ENCODE measurements around the gene ANKRD16.
"Not testable (repeated sequence)": the region's sequence is repeated elsewhere in the genome, so short reads cannot be mapped to it uniquely, and the experiment has no call there.

Gene ANKRD16

GRCh38 chr10:5917305-5917704, 27.6 kb upstream of the ANKRD16 start:
- H3K27me3 ChIP-seq (ENCODE audit: control insufficient read depth, insufficient read depth, low read length) = no peaks in the 10 kb centered on the region
- no peaks in the 10 kb centered on the region for H3K9me3 ChIP-seq (ENCODE audit: control insufficient read depth, low read length)
- H3K27ac ChIP-seq = no peak overlapping the region
- H3K4me2 ChIP-seq (ENCODE audit: low read length) = no peak overlapping the region
- no peak for TF ChIP-seq CTCF (IDR thresholded peaks at IDR 0.05)
- no peaks in the 10 kb centered on the region for H3K36me3 ChIP-seq (ENCODE audit: control insufficient read depth, insufficient read depth, low read length)
- H3K4me1 ChIP-seq = no peaks in the 10 kb centered on the region
- no peaks in the 10 kb centered on the region for H3K79me2 ChIP-seq
- no peak overlapping the region for H3K4me3 ChIP-seq (ENCODE audit: low read depth, low read length)
- no peak overlapping the region for H2AFZ ChIP-seq
- no peak overlapping the region for H3K9ac ChIP-seq

DNA sequence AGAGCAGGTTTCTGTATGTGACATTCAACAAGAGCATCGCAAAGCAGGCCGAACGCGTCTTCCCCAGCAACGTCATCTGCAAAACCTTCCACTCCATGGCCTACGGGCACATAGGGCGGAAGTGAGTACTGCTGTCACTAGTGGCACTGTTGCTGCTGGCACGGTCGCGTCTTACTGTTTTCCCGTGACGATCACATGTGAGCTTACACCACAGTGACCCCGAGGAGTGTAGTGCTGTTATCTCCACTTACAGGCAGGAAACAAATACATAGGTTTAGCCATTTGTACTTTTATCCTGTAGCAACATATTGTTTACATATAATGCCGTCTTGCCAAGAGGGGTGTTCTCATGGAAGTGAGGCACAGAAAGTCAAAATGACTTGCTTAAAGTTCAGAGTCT, 25.8 kb upstream of the ANKRD16 start:
- Histone ChIP-seq H2AFZ (no peak overlapping the region), H3K9ac (no peak overlapping the region), H3K27ac (no peak overlapping the region), H3K9me3 (ENCODE audit: control insufficient read depth, low read length) (no peaks in the 10 kb centered on the region), H3K79me2 (no peaks in the 10 kb centered on the region), H3K36me3 (ENCODE audit: control insufficient read depth, insufficient read depth, low read length) (no peaks in the 10 kb centered on the region), H3K4me1 (no peaks in the 10 kb centered on the region), H3K4me2 (ENCODE audit: low read length) (no peak overlapping the region), H3K27me3 (ENCODE audit: control insufficient read depth, insufficient read depth, low read length) (no peaks in the 10 kb centered on the region), H3K4me3 (ENCODE audit: low read depth, low read length) (no peak overlapping the region)
- TF ChIP-seq CTCF (IDR thresholded peaks at IDR 0.05) = no peak

GRCh38 chr10:5913736-5914135, 24.0 kb upstream of the ANKRD16 start:
- TF ChIP-seq CTCF (IDR thresholded peaks at IDR 0.05) = no peak
- Histone ChIP-seq H3K4me2 (ENCODE audit: low read length) (no peak overlapping the region), H2AFZ (no peak overlapping the region), H3K36me3 (ENCODE audit: control insufficient read depth, insufficient read depth, low read length) (no peaks in the 10 kb centered on the region), H3K9ac (no peak overlapping the region), H3K9me3 (ENCODE audit: control insufficient read depth, low read length) (no peaks in the 10 kb centered on the region), H3K27ac (no peak overlapping the region), H3K4me3 (ENCODE audit: low read depth, low read length) (no peak overlapping the region), H3K27me3 (ENCODE audit: control insufficient read depth, insufficient read depth, low read length) (no peaks in the 10 kb centered on the region), H3K4me1 (no peaks in the 10 kb centered on the region), H3K79me2 (no peaks in the 10 kb centered on the region)

DNA sequence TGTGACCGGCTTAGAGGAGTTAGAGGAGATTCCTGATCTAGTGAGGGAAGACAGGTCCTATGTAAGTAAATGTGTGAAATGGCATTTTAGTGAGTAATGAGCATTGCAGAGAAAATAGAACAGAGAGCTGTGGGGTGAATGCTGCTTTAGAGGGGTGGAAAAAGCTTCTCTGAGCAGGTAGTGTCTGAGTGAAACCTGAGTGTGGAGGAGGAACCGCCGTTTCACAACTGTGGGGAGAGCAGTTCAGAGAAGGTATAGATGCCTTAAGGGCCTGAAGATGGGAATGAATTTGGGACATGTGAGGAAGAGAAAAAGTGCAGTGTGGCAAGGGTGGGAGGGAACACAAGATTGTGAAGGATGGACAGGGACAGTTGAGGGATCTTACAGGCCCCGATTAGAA, 22.0 kb upstream of the ANKRD16 start:
- H3K9ac ChIP-seq = no peak overlapping the region
- H3K4me1 ChIP-seq = no peaks in the 10 kb centered on the region
- TF ChIP-seq CTCF (IDR thresholded peaks at IDR 0.05) = no peak
- H3K27ac ChIP-seq = no peak overlapping the region
- no peak overlapping the region for H3K4me2 ChIP-seq (ENCODE audit: low read length)
- no peaks in the 10 kb centered on the region for H3K27me3 ChIP-seq (ENCODE audit: control insufficient read depth, insufficient read depth, low read length)
- H3K4me3 ChIP-seq (ENCODE audit: low read depth, low read length) = no peak overlapping the region
- no peaks in the 10 kb centered on the region for H3K36me3 ChIP-seq (ENCODE audit: control insufficient read depth, insufficient read depth, low read length)
- H3K79me2 ChIP-seq = peaks cover 4% of the 10 kb centered on the region
- H2AFZ ChIP-seq = no peak overlapping the region
- no peaks in the 10 kb centered on the region for H3K9me3 ChIP-seq (ENCODE audit: control insufficient read depth, low read length)

DNA sequence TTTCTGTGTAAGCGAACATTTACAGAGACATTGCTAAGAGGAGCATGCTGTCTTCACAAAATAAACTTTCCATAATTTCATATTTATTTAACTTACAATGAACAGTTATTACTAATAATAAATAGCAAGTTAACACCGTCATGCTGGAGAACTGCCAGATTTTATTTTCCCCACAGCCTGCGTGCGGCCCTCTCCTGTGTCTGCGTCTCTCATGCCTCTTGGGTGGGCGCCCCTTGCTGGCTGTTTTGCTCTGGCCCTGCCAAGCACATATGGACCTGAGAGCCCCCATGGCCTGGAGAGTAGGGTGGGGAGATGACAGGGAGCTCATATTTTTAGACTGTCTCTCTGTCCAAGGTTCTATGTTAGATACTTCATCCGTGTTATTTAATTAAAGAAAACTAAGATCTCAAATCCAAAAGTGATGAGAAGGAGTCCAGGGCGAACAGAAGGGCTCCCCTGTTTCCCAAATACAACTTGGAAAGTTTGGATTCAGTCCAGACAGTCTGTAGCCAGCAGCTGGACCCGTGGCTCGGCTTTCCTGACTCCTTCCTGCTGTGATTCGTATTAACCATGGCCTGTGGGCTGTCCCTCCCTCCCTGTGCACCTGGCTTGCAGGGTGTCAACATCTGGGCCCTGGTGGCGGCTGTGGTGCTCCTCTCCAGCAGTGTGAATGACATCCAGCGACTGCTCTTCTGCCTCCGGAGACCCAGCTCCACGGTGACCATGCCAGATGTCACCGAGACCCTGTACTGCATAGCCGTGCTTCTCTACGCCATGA, 20.8 kb upstream of the ANKRD16 start:
- Histone ChIP-seq H3K27me3 (ENCODE audit: control insufficient read depth, insufficient read depth, low read length) (no peaks in the 10 kb centered on the region), H3K4me1 (no peaks in the 10 kb centered on the region), H3K36me3 (ENCODE audit: control insufficient read depth, insufficient read depth, low read length) (no peaks in the 10 kb centered on the region), H3K9ac (no peak overlapping the region), H3K27ac (no peak overlapping the region), H2AFZ (no peak overlapping the region), H3K4me3 (ENCODE audit: low read depth, low read length) (no peak overlapping the region), H3K4me2 (ENCODE audit: low read length) (no peak overlapping the region), H3K79me2 (peaks cover 5% of the 10 kb centered on the region), H3K9me3 (ENCODE audit: control insufficient read depth, low read length) (no peaks in the 10 kb centered on the region)
- TF ChIP-seq CTCF (IDR thresholded peaks at IDR 0.05) = no peak

- H3K9me3 ChIP-seq (ENCODE audit: control insufficient read depth, low read length); H3K27me3 ChIP-seq (ENCODE audit: control insufficient read depth, insufficient read depth, low read length); H3K4me3 ChIP-seq (ENCODE audit: low read depth, low read length); H3K36me3 ChIP-seq (ENCODE audit: control insufficient read depth, insufficient read depth, low read length); H3K4me1 ChIP-seq; H2AFZ ChIP-seq; H3K4me2 ChIP-seq (ENCODE audit: low read length); H3K27ac ChIP-seq; H3K9ac ChIP-seq; H3K79me2 ChIP-seq: not testable (repeated sequence)
These were observed 19.0 kb upstream of the ANKRD16 start for GRCh38 chr10:5908676-5909075.

All from parathyroid adenoma (tissue), 2 donors.